ENCODE measurements around the gene GYG2. TPM values are rescaled to one million over a fixed set of nuclear protein-coding genes. Genes with fewer than 3 reads are reported as not detected.

GYG2 gene
- total and polyA plus RNA-seq, 2 of the 8 experiments (the other 6 are each of a cell fraction or from before 2014, with no cell fraction given), result 52.8 to 65.3 TPM

GRCh38 chrX:2784026-2784425, 44.7 kb upstream of the GYG2 start:
- Histone ChIP-seq H3K4me1 (replicated peaks in 1 of 4; ENCODE audit: control insufficient read depth in 3 of 4, insufficient read depth in 4 of 4, low read length in 3 of 4) (peaks cover 0 to 11% (median 6%) of the 10 kb centered on the region in 4 experiments; a peak in 4 of 7 replicates), H3K56ac (replicated peaks; ENCODE audit: insufficient read length, low read depth, low read length) (no peak overlapping the region), H2AK5ac (ENCODE audit: low read depth, low read length) (no peak overlapping the region), H2BK5ac (ENCODE audit: low read depth, low read length) (no peak overlapping the region), H3K4me3 (ENCODE audit: extremely low read depth in 1 of 4, insufficient read depth in 2 of 4, low read depth in 3 of 4, low read length in 4 of 4) (no peak overlapping the region), H3K14ac (ENCODE audit: insufficient read length) (no peak overlapping the region), H2BK15ac (ENCODE audit: low read length) (no peak overlapping the region), H2AFZ (ENCODE audit: low read length) (no peak overlapping the region), H4K91ac (replicated peaks; ENCODE audit: insufficient read length, low read length) (no peak overlapping the region), H3K4me2 (ENCODE audit: insufficient read depth in 1 of 2, low read depth in 2 of 2, low read length in 2 of 2) (no peak overlapping the region), H3K79me2 (ENCODE audit: control insufficient read depth in 1 of 2, insufficient read depth in 2 of 2, low read length in 2 of 2) (no peaks in the 10 kb centered on the region), H4K20me1 (replicated peaks in 1 of 2; ENCODE audit: control insufficient read depth in 1 of 2, insufficient read depth in 2 of 2, low read length in 2 of 2) (no peaks in the 10 kb centered on the region), H2BK20ac (ENCODE audit: low read length) (no peak overlapping the region), H4K8ac (ENCODE audit: extremely low read depth, insufficient read depth, low read length) (no peak overlapping the region; the same call in 1 of the 2 replicates), H3K23ac (ENCODE audit: insufficient read length) (no peak overlapping the region), H3K18ac (ENCODE audit: extremely low read depth, low read length) (no peak overlapping the region), H4K5ac (ENCODE audit: insufficient read length, low read depth, low read length) (no peak overlapping the region), H3K27me3 (replicated peaks in 1 of 4; ENCODE audit: control insufficient read depth in 3 of 4, extremely low read depth in 1 of 4, insufficient read depth in 3 of 4, low read length in 3 of 4) (no peaks in the 10 kb centered on the region), H3K23me2 (ENCODE audit: low read depth, low read length) (no peaks in the 10 kb centered on the region), H2BK120ac (replicated peaks; ENCODE audit: low read depth, low read length) (no peak overlapping the region), H2BK12ac (ENCODE audit: low read depth, low read length) (no peak overlapping the region), H3K9me3 (ENCODE audit: insufficient read depth in 2 of 2, low read depth in 1 of 2, low read length in 1 of 2) (no peaks in the 10 kb centered on the region), H3K4ac (replicated peaks; ENCODE audit: insufficient read length, low read depth, low read length) (no peak overlapping the region), H3K27ac (ENCODE audit: low read depth, low read length) (no peak overlapping the region), H3K79me1 (ENCODE audit: low read depth, low read length) (no peaks in the 10 kb centered on the region), H3K9ac (replicated peaks in 1 of 4; ENCODE audit: extremely low read depth in 1 of 4, low read depth in 3 of 4, low read length in 3 of 4) (no peak overlapping the region), H3K36me3 (ENCODE audit: control insufficient read depth in 2 of 4, insufficient read depth in 4 of 4, low read length in 3 of 4) (no peaks in the 10 kb centered on the region)
- FAIRE-seq (no peak), DNase-seq (ENCODE audit: low read depth in 1 of 2, low spot score in 2 of 2) (no peak)
- 94% methylated on average over 5 of the region's 6 CpGs; no CpG with 5 or more reads in 1 of the 2 experiments for WGBS, 2 experiments (ENCODE audit: extremely low coverage in 1 of 2, insufficient coverage in 1 of 2, insufficient read length in 1 of 2, insufficient replicate concordance in 2 of 2, low coverage in 1 of 2, low lambda C conversion rate in 2 of 2, missing lambda C conversion rate in 1 of 2)
- TF ChIP-seq GTF2F1 (IDR thresholded peaks at IDR 0.05; ENCODE audit: borderline replicate concordance, low read depth, low read length) (no peak), HDAC6 (IDR thresholded peaks at IDR 0.05; ENCODE audit: low read depth, low read length) (no peak), CHD2 (IDR thresholded peaks at IDR 0.05; ENCODE audit: low read length) (no peak), RXRA (IDR thresholded peaks at IDR 0.05; ENCODE audit: insufficient read depth, low read depth, low read length) (no peak), HDAC2 (IDR thresholded peaks at IDR 0.05; ENCODE audit: borderline replicate concordance in 1 of 2, low read depth in 2 of 2, low read length in 2 of 2) (no peak), SUZ12 (IDR thresholded peaks at IDR 0.05; ENCODE audit: low read length) (no peak), SIX5 (IDR thresholded peaks at IDR 0.05; ENCODE audit: low read depth, low read length) (no peak), TAF7 (optimal IDR thresholded peaks at IDR 0.05; ENCODE audit: borderline replicate concordance, low read depth, low read length) (no peak), E2F6 (IDR thresholded peaks at IDR 0.05) (no peak), CTBP2 (IDR thresholded peaks at IDR 0.05; ENCODE audit: borderline replicate concordance, insufficient read depth, insufficient read length, low read length) (no peak)
- CTCF ChIA-PET (ENCODE audit: partially characterized antibody), result no interaction called here
- POLR2A ChIA-PET (ENCODE audit: partially characterized antibody), result interaction anchor here (1.6 kb wide), 1 partner anchor 8 kb away, joined by 5 read pairs; no protein-coding TSS in a partner anchor
